ENCODE data around the gene EFCAB11.
A peak's percentile ranks its signal among the peaks of the same experiment; 100 is the strongest.

Gene EFCAB11

GRCh38 chr14:89767861-89768268 lies 186.7 kb downstream of the EFCAB11 start:
- peak; percentile 28 for DNase-seq (ENCODE audit: low read depth, low spot score)

GRCh38 chr14:89767131-89767530 lies 187.4 kb downstream of the EFCAB11 start:
- no peak for DNase-seq (ENCODE audit: low read depth, low spot score)

GRCh38 chr14:89765346-89765745 lies 189.2 kb downstream of the EFCAB11 start:
- no peak for DNase-seq (ENCODE audit: low read depth, low spot score)

- no peak for DNase-seq (ENCODE audit: low read depth, low spot score)
Observed at GRCh38 chr14:89760086-89760485, 194.4 kb downstream of the EFCAB11 start.

GRCh38 chr14:89757313-89757939 lies 197.1 kb downstream of the EFCAB11 start:
- DNase-seq (ENCODE audit: low read depth, low spot score), result no peak

GRCh38 chr14:89755816-89756215 lies 198.7 kb downstream of the EFCAB11 start:
- no peak for DNase-seq (ENCODE audit: low read depth, low spot score)

GRCh38 chr14:89753828-89754412 lies 200.6 kb downstream of the EFCAB11 start:
- DNase-seq (ENCODE audit: low read depth, low spot score), result no peak

- no peak for DNase-seq (ENCODE audit: low read depth, low spot score)
Observed at GRCh38 chr14:89750908-89751392, 203.6 kb downstream of the EFCAB11 start.

- no peak for DNase-seq (ENCODE audit: low read depth, low spot score)
Observed at GRCh38 chr14:89750281-89750755, 204.2 kb downstream of the EFCAB11 start.

- DNase-seq (ENCODE audit: low read depth, low spot score), result no peak
Observed at GRCh38 chr14:89748004-89748403, 206.5 kb downstream of the EFCAB11 start.

GRCh38 chr14:89747126-89747525 lies 207.4 kb downstream of the EFCAB11 start:
- DNase-seq (ENCODE audit: low read depth, low spot score), result no peak

GRCh38 chr14:89746654-89747053 lies 207.9 kb downstream of the EFCAB11 start:
- no peak for DNase-seq (ENCODE audit: low read depth, low spot score)

- no peak for DNase-seq (ENCODE audit: low read depth, low spot score)
Observed at GRCh38 chr14:89746135-89746534, 208.4 kb downstream of the EFCAB11 start.

Data from smooth muscle cell of the brain vasculature (primary cell).